Measurements from ENCODE around the gene ACSM2A. TPM values are rescaled to one million over a fixed set of nuclear protein-coding genes. Genes with fewer than 3 reads are reported as not detected.
"Not testable (repeated sequence)": the region's sequence is repeated elsewhere in the genome, so short reads cannot be mapped to it uniquely, and the experiment has no call there.

Gene ACSM2A
- total and polyA plus RNA-seq, 7 donors: 0.06 to 1.2 (median 0.49) TPM; not detected in 4

- H3K4me3 ChIP-seq; intact Hi-C loops (cut with DNase I); H3K27ac ChIP-seq; H3K4me1 ChIP-seq; H3K36me3 ChIP-seq; DNase-seq; H3K27me3 ChIP-seq; H3K9me3 ChIP-seq: not testable (repeated sequence)
These were observed 17.6 kb downstream of the ACSM2A start for GRCh38 chr16:20468954-20469353.

GRCh38 chr16:20469930-20470329 is 18.6 kb downstream of the ACSM2A start:
- DNase-seq; H3K9me3 ChIP-seq; H3K4me3 ChIP-seq; H3K27ac ChIP-seq; intact Hi-C loops (cut with DNase I); H3K36me3 ChIP-seq; H3K27me3 ChIP-seq; H3K4me1 ChIP-seq: not testable (repeated sequence)
- 96 to 97% methylated on average over 2 of the region's 2 CpGs for WGBS, 2 donors

- H3K27ac ChIP-seq; H3K4me3 ChIP-seq; H3K27me3 ChIP-seq; DNase-seq; H3K4me1 ChIP-seq; H3K9me3 ChIP-seq; H3K36me3 ChIP-seq; intact Hi-C loops (cut with DNase I): not testable (repeated sequence)
- 79 to 80% methylated on average over 1 of the region's 1 CpG for WGBS, 2 donors
These were observed 19.4 kb downstream of the ACSM2A start for GRCh38 chr16:20470732-20471131.

- H3K4me1 ChIP-seq; H3K27me3 ChIP-seq; intact Hi-C loops (cut with DNase I); H3K4me3 ChIP-seq; H3K27ac ChIP-seq; H3K36me3 ChIP-seq; DNase-seq; H3K9me3 ChIP-seq: not testable (repeated sequence)
- 25 to 36% methylated on average over 2 of the region's 2 CpGs for WGBS, 2 donors
These were observed 25.9 kb downstream of the ACSM2A start for GRCh38 chr16:20477188-20477744.

GRCh38 chr16:20483989-20484388 is 32.7 kb downstream of the ACSM2A start:
- H3K4me3 ChIP-seq; DNase-seq; H3K27ac ChIP-seq; H3K9me3 ChIP-seq; H3K4me1 ChIP-seq; H3K36me3 ChIP-seq; intact Hi-C loops (cut with DNase I); H3K27me3 ChIP-seq: not testable (repeated sequence)
- WGBS, 2 donors: 44 to 64% methylated on average over 1 of the region's 1 CpG

GRCh38 chr16:20484726-20485125 is 33.4 kb downstream of the ACSM2A start:
- TF ChIP-seq POLR2A (IDR thresholded peaks at IDR 0.05) (no peak), POLR2AphosphoS5 (IDR thresholded peaks at IDR 0.05) (no peak), EP300 (IDR thresholded peaks at IDR 0.05) (no peak), CTCF (IDR thresholded peaks at IDR 0.05) (no peak)
- H3K4me3 ChIP-seq: no peak overlapping the region
- no peaks in the 10 kb centered on the region for H3K27me3 ChIP-seq
- DNase-seq: no peak
- H3K9me3 ChIP-seq: no peaks in the 10 kb centered on the region
- no peaks in the 10 kb centered on the region for H3K36me3 ChIP-seq
- intact Hi-C loops (cut with DNase I): no loop called here
- no peak overlapping the region for H3K27ac ChIP-seq
- no peaks in the 10 kb centered on the region for H3K4me1 ChIP-seq
- WGBS, 2 donors: 49 to 81% methylated on average over 1 of the region's 1 CpG

- DNase-seq: no peak
- Histone ChIP-seq H3K27me3 (no peaks in the 10 kb centered on the region), H3K9me3 (no peaks in the 10 kb centered on the region), H3K4me1 (no peaks in the 10 kb centered on the region), H3K4me3 (no peak overlapping the region), H3K27ac (no peak overlapping the region), H3K36me3 (no peaks in the 10 kb centered on the region)
- TF ChIP-seq POLR2A (IDR thresholded peaks at IDR 0.05): no peak
- no peak for TF ChIP-seq EP300 (IDR thresholded peaks at IDR 0.05)
- TF ChIP-seq POLR2AphosphoS5 (IDR thresholded peaks at IDR 0.05): no peak
- TF ChIP-seq CTCF (IDR thresholded peaks at IDR 0.05): no peak
- WGBS, 2 donors: 77 to 94% methylated on average over 1 of the region's 1 CpG
- intact Hi-C loops (cut with DNase I): no loop called here
These were observed 34.1 kb downstream of the ACSM2A start for GRCh38 chr16:20485408-20485807.

GRCh38 chr16:20490994-20491393 is 39.7 kb downstream of the ACSM2A start:
- intact Hi-C loops (cut with DNase I); H3K9me3 ChIP-seq; H3K27me3 ChIP-seq; H3K36me3 ChIP-seq; H3K27ac ChIP-seq; H3K4me1 ChIP-seq; DNase-seq; H3K4me3 ChIP-seq: not testable (repeated sequence)
- no CpG with 5 or more reads among the region's 3 CpGs for WGBS, 2 donors

GRCh38 chr16:20491448-20491847 is 40.1 kb downstream of the ACSM2A start:
- DNase-seq; H3K9me3 ChIP-seq; intact Hi-C loops (cut with DNase I); H3K27me3 ChIP-seq; H3K27ac ChIP-seq; H3K4me3 ChIP-seq; H3K4me1 ChIP-seq; H3K36me3 ChIP-seq: not testable (repeated sequence)
- WGBS, 2 donors: no CpG with 5 or more reads among the region's 11 CpGs
